SK-N-SH (cell line): Measurements from ENCODE around the gene COQ9. TPM values are rescaled to one million over a fixed set of nuclear protein-coding genes. Genes with fewer than 3 reads are reported as not detected.

ENCODE experiments used
- CTCF ChIA-PET: fragments of 300-600, 350-600 bp; formaldehyde crosslinking; extraction: SDS; loops from one replicate; lab custom pipeline; 2021; lab: Yijun Ruan, JAX
- POLR2A ChIA-PET: fragments of 350-600 bp; sonication (Branson Sonifier 250); formaldehyde crosslinking; extraction: SDS; loops from one replicate; lab custom pipeline; 2020; ENCODE audit warnings: antibody characterized with exemption, inconsistent platforms; lab: Yijun Ruan, JAX
- DNase-seq: peaks from one replicate; pipeline ENCODE4 v3.0.0; 2012
- H2AFZ ChIP-seq: fragments of 200-600 bp; sonication (generic); 2 replicates; pipeline ENCODE4 v1.8.1; 2016; ENCODE audit warnings: antibody characterized with exemption, mild to moderate bottlenecking, low read depth
- H3F3A ChIP-seq: fragments of 200-600 bp; sonication (generic); replicated peaks from 2 replicates; pipeline ENCODE3; 2016; ENCODE audit warnings: antibody characterized with exemption, mild to moderate bottlenecking; ENCODE audit not compliant: insufficient read depth
- H3K27ac ChIP-seq, 2 experiments: fragments of 200-500 bp in 1 of 2; fragments of 200-600 bp in 1 of 2; sonication (Bioruptor generic) in 1 of 2; sonication (generic), shearing (Covaris generic) in 1 of 2; 2 replicates each; pipeline versions ENCODE4 v1.5.1 to v1.6.1; 2014 to 2016; ENCODE audit warnings: low read depth in 2 of 2, inconsistent platforms in 1 of 2, low read length in 1 of 2, mild to moderate bottlenecking in 1 of 2, mixed read lengths in 1 of 2
- H3K27me3 ChIP-seq: fragments of 200-600 bp; sonication (generic), shearing (Covaris generic); 2 replicates; pipeline ENCODE4 v1.6.1; 2016; ENCODE audit warnings: mixed run types; ENCODE audit not compliant: insufficient read depth
- H3K36me3 ChIP-seq, 2 experiments: fragments of 200-500 bp in 1 of 2; fragments of 200-600 bp in 1 of 2; sonication (Bioruptor generic) in 1 of 2; sonication (generic) in 1 of 2; replicated peaks in 1 of 2; 2 replicates each; pipeline versions ENCODE3 to v1.5.1; 2014 to 2016; ENCODE audit warnings: low read length in 1 of 2, mild to moderate bottlenecking in 1 of 2; ENCODE audit not compliant: insufficient read depth in 2 of 2, control insufficient read depth in 1 of 2
- H3K4me1 ChIP-seq, 2 experiments: fragments of 200-500 bp in 1 of 2; fragments of 200-600 bp in 1 of 2; sonication (Bioruptor generic) in 1 of 2; sonication (generic), shearing (Covaris generic) in 1 of 2; 2 replicates each; pipeline versions ENCODE4 v1.5.1 to v1.6.1; 2014 to 2016; ENCODE audit warnings: low read depth in 1 of 2, low read length in 1 of 2, mixed run types in 1 of 2; ENCODE audit not compliant: insufficient read depth in 2 of 2, control insufficient read depth in 1 of 2
- H3K4me2 ChIP-seq: fragments of 200-600 bp; sonication (generic), shearing (Covaris generic); 2 replicates; pipeline ENCODE4 v1.6.1; 2017; ENCODE audit warnings: mixed run types
- H3K4me3 ChIP-seq, 2 experiments: fragments of 200-500 bp in 1 of 2; fragments of 200-600 bp in 1 of 2; sonication (Bioruptor generic) in 1 of 2; sonication (generic), shearing (Covaris generic) in 1 of 2; 2 replicates each; pipeline versions ENCODE4 v1.5.1 to v1.8.1; 2014 to 2016; ENCODE audit warnings: low read depth in 2 of 2, inconsistent platforms in 1 of 2, low read length in 1 of 2, mild to moderate bottlenecking in 1 of 2, mixed read lengths in 1 of 2, moderate library complexity in 1 of 2
- H3K79me2 ChIP-seq: fragments of 200-600 bp; sonication (generic); 2 replicates; pipeline ENCODE4 v1.8.1; 2017; ENCODE audit warnings: mild to moderate bottlenecking; ENCODE audit not compliant: insufficient read depth
- H3K9ac ChIP-seq: fragments of 200-600 bp; sonication (generic); 2 replicates; pipeline ENCODE4 v1.6.1; 2017; ENCODE audit warnings: mixed run types
- H3K9me2 ChIP-seq: fragments of 200-600 bp; sonication (generic); 2 replicates; pipeline ENCODE4 v1.6.1; 2017; ENCODE audit warnings: mixed run types
- H3K9me3 ChIP-seq: fragments of 200-600 bp; sonication (generic); 2 replicates; pipeline ENCODE4 v1.6.1; 2017; ENCODE audit warnings: mixed run types, mild to moderate bottlenecking, moderate library complexity
- H4K20me1 ChIP-seq: fragments of 200-600 bp; sonication (generic); 2 replicates; pipeline ENCODE4 v1.6.1; 2017; ENCODE audit warnings: mild to moderate bottlenecking, mixed run types; ENCODE audit not compliant: insufficient read depth
- CHD2 ChIP-seq: fragments of 150-350 bp; IDR thresholded peaks from 2 replicates; pipeline ENCODE4 v1.6.1; 2018; ENCODE audit warnings: low read length; ENCODE audit not compliant: partially characterized antibody
- EZH2phosphoT487 ChIP-seq: fragments of 200-600 bp; sonication (generic); IDR thresholded peaks from 2 replicates; pipeline ENCODE4 v1.6.1; 2017; ENCODE audit warnings: low read depth, mixed run types, mild to moderate bottlenecking, antibody characterized with exemption, moderate library complexity, borderline replicate concordance
- GATA2 ChIP-seq: sonication (generic); formaldehyde crosslinking; IDR thresholded peaks from 2 replicates; pipeline ENCODE4 v1.5.0; 2020; ENCODE audit warnings: mild to moderate bottlenecking, missing genetic modification reagents
- IRF3 ChIP-seq: fragments of 150-350 bp; IDR thresholded peaks from 2 replicates; pipeline ENCODE4 v1.6.1; 2016; ENCODE audit warnings: mild to moderate bottlenecking, low read depth, low read length
- JUND ChIP-seq: IDR thresholded peaks from 2 replicates; pipeline ENCODE4 v1.4.0; 2012
- RAD21 ChIP-seq: IDR thresholded peaks from 2 replicates; pipeline ENCODE4 v1.6.1; 2012; ENCODE audit warnings: mild to moderate bottlenecking, low read length
- REST ChIP-seq: IDR thresholded peaks from 2 replicates; pipeline ENCODE4 v1.6.1; 2012; ENCODE audit warnings: mild to moderate bottlenecking, low read depth, low read length, moderate library complexity
- RFX5 ChIP-seq: IDR thresholded peaks from 2 replicates; pipeline ENCODE4 v1.6.1; 2012; ENCODE audit warnings: mild to moderate bottlenecking, improper control_type of control experiment, low read length
- TAF1 ChIP-seq: IDR thresholded peaks from 2 replicates; pipeline ENCODE4 v1.6.1; 2012; ENCODE audit warnings: low read depth, mild to moderate bottlenecking, low read length, moderate library complexity, borderline replicate concordance
- TCF12 ChIP-seq: IDR thresholded peaks from 2 replicates; pipeline ENCODE4 v1.4.0; 2012
- TEAD4 ChIP-seq: IDR thresholded peaks from 2 replicates; pipeline ENCODE4 v1.4.0; 2012; ENCODE audit warnings: mild to moderate bottlenecking, borderline replicate concordance; ENCODE audit not compliant: insufficient read depth
- YY1 ChIP-seq: IDR thresholded peaks from 2 replicates; pipeline ENCODE4 v1.4.0; 2012; ENCODE audit warnings: low read depth, mild to moderate bottlenecking
- WGBS: methylation state at CpG from one replicate; pipeline ENCODE4 v1.1.6; 2017; ENCODE audit warnings: low lambda C conversion rate; 5-methylcytosine and 5-hydroxymethylcytosine counted together
- polyA plus RNA-seq, 3 experiments: library from polyadenylated mRNA; depleted of rRNA; stranded (reverse); fragments of >200 nt; gene quantifications; 2 replicates each; pipeline ENCODE4 v1.2.3, GENCODE V29; 2012
- TF ChIP-seq, protein P1 (sequence below): IDR thresholded peaks from 2 replicates; pipeline ENCODE4 v1.4.0; 2012; ENCODE audit warnings: low read depth

Gene COQ9
- polyA plus RNA-seq, 1 of the 3 experiments (the other 2 are of a cell fraction) = 81.2 TPM

DNA sequence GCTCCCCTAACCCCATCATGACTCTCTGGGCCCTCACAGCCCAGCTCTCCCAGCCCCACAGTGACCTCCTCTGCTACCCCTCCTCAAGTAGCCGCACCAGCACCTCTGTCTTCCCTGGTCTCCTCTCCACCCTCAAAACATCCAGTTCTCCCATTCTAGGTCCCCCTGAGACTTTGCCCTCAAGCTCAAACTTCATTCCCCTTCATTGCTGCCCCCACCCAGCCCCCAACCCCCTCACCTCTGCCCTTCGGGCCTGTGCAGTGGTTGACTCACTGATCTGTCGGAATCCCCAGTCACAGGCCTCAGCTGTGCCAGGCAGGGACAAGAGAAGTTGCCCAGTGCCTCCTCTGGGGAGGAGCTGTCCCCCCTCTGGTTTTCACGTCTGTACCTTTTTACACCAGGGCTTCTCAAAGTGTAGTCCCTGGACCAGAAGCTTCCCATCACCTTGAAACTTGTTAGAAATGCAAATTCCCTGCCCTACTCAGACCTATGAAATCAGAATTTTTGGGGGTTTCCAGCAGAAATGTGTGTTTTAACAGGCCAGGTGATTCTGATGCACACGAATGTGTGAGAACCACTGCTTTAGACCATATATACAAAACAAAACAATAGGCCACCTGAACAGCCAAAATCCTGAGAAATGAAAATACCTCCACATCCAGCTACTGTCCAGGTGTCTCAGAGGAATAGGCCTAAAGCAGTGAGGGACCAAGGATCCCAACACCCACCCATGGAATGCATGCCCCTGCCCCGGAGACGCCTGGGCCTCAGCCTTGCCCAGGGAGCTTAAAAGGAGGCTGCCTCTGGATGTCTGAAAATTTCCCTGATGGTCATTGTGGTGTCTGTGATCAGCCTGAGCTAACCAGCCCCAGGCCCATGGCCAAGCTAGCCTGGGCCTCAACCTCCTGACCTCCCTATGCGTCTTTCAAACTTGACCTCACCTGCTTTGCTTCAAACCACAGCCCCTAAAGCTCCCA, 39.9 kb downstream of the COQ9 start:
- Histone ChIP-seq H3K27me3 (no peaks in the 10 kb centered on the region), H3K4me2 (peak overlapping the region; percentile 67)
- POLR2A ChIA-PET = interaction anchor here (0.9 to 10.0 kb wide), 4 partner anchors 11 to 45 kb away, joined by 3 to 152 read pairs (median 28); no protein-coding TSS in a partner anchor

GRCh38 chr16:57489229-57489628, 42.0 kb downstream of the COQ9 start:
- H4K20me1 ChIP-seq = no peaks in the 10 kb centered on the region
- ChIA-PET POLR2A (no interaction called here), CTCF (interaction anchor here (1.4 to 1.8 kb wide), 3 partner anchors 14 to 30 kb away, joined by 3 to 10 read pairs (median 4); partner anchors contain the start of gene POLR2C)
- no peaks in the 10 kb centered on the region for H3K9me3 ChIP-seq
- no peak overlapping the region for H3K4me3 ChIP-seq
- no peaks in the 10 kb centered on the region for H3F3A ChIP-seq
- no peak overlapping the region for H2AFZ ChIP-seq
- H3K79me2 ChIP-seq = no peaks in the 10 kb centered on the region; the same call in 1 of the 2 replicates
- no peaks in the 10 kb centered on the region for H3K9me2 ChIP-seq
- H3K27ac ChIP-seq = no peak overlapping the region
- no peak for DNase-seq
- WGBS = 81% methylated on average over 5 of the region's 5 CpGs
- H3K4me1 ChIP-seq = peaks cover 0 to 23% of the 10 kb centered on the region in 2 experiments; a peak in 1 of 4 replicates
- no peaks in the 10 kb centered on the region for H3K36me3 ChIP-seq
- H3K9ac ChIP-seq = no peak overlapping the region
- TF ChIP-seq TCF12 = no peak
- TF ChIP-seq TAF1 = no peak
- no peak for TF ChIP-seq RFX5
- TF ChIP-seq RAD21 = no peak
- no peak for TF ChIP-seq EZH2phosphoT487
- TF ChIP-seq, protein P1, sequence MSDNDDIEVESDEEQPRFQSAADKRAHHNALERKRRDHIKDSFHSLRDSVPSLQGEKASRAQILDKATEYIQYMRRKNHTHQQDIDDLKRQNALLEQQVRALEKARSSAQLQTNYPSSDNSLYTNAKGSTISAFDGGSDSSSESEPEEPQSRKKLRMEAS = no peak
- no peak for TF ChIP-seq REST
- TF ChIP-seq CHD2 = no peak
- no peak for TF ChIP-seq IRF3
- TF ChIP-seq GATA2 (CRISPR knock-in tag) = no peak
- no peak for TF ChIP-seq TEAD4
- no peak for TF ChIP-seq YY1
- TF ChIP-seq JUND = no peak
- H3K4me2 ChIP-seq = no peak overlapping the region
- H3K27me3 ChIP-seq = no peaks in the 10 kb centered on the region

More for the DNA sequence above, 39.9 kb downstream of the COQ9 start:
- no peaks in the 10 kb centered on the region for H3K9me3 ChIP-seq
- 79% methylated on average over 8 of the region's 8 CpGs for WGBS
- no peaks in the 10 kb centered on the region for H3F3A ChIP-seq
- H3K36me3 ChIP-seq = no peaks in the 10 kb centered on the region
- H3K79me2 ChIP-seq = no peaks in the 10 kb centered on the region; the same call in 1 of the 2 replicates
- H3K4me1 ChIP-seq = peaks cover 0 to 39% of the 10 kb centered on the region in 2 experiments; a peak in 1 of 4 replicates
- peak overlapping the region in 1 of 2 experiments; percentile 20; a peak in 1 of 4 replicates for H3K27ac ChIP-seq
- TF ChIP-seq TAF1 = no peak
- peak overlapping the region; percentile 89 for H2AFZ ChIP-seq
- CTCF ChIA-PET = interaction anchor here (0.6 to 21.0 kb wide), 9 partner anchors 8 to 70 kb away, joined by 3 to 354 read pairs (median 4); partner anchors contain the start of gene POLR2C
- H3K9me2 ChIP-seq = no peaks in the 10 kb centered on the region
- peak overlapping the region in 1 of 2 experiments; percentile 51; a peak in 1 of 4 replicates for H3K4me3 ChIP-seq
- DNase-seq = no peak
- H3K9ac ChIP-seq = no peak overlapping the region
- H4K20me1 ChIP-seq = no peaks in the 10 kb centered on the region
